OCI-LY7 (cell line): ENCODE measurements around the gene SOX8. TPM values are rescaled to one million over a fixed set of nuclear protein-coding genes. Genes with fewer than 3 reads are reported as not detected.

Source experiments
- BruUV-seq: library from RNA; stranded (reverse); fragments of 400-500 nt; replicated peaks from 2 replicates; lab custom pipeline; 2021; lab: Mats Ljungman, UMichigan
- CTCF ChIA-PET: fragments of 300-600 bp; sonication (Branson Sonifier 250); formaldehyde crosslinking; loops from one replicate; lab custom pipeline; 2022; ENCODE audit warnings: antibody characterized with exemption; ENCODE audit not compliant: unreplicated experiment; lab: Charles Lee
- POLR2A ChIA-PET: fragments of 300-600 bp; sonication (Branson Sonifier 250); formaldehyde crosslinking; loops from one replicate; lab custom pipeline; 2022; ENCODE audit warnings: antibody characterized with exemption; lab: Charles Lee
- DNase-seq: peaks from one replicate; pipeline ENCODE4 v3.0.0-alpha.2; 2015; ENCODE audit warnings: low spot score
- H2AFZ ChIP-seq: fragments of 200-600 bp; sonication (generic), shearing (Covaris generic); 2 replicates; pipeline ENCODE4 v1.6.1; 2014; ENCODE audit warnings: mild to moderate bottlenecking, antibody characterized with exemption, low read length, moderate library complexity
- H3K27ac ChIP-seq: fragments of 200-600 bp; sonication (generic); 2 replicates; pipeline ENCODE4 v1.5.1; 2014; ENCODE audit warnings: mixed run types, low read depth, mild to moderate bottlenecking, moderate library complexity, low read length, inconsistent platforms; ENCODE audit not compliant: poor library complexity, severe bottlenecking
- H3K36me3 ChIP-seq: fragments of 200-600 bp; sonication (generic); 2 replicates; pipeline ENCODE4 v1.6.1; 2014; ENCODE audit warnings: mild to moderate bottlenecking, antibody characterized with exemption, low read length, moderate library complexity, mixed read lengths; ENCODE audit not compliant: insufficient read depth
- H3K4me1 ChIP-seq: fragments of 200-600 bp; sonication (generic); 2 replicates; pipeline ENCODE4 v1.5.1; 2014; ENCODE audit warnings: mild to moderate bottlenecking, low read length; ENCODE audit not compliant: insufficient read depth, poor library complexity, severe bottlenecking
- H3K4me2 ChIP-seq: fragments of 200-600 bp; sonication (generic); 2 replicates; pipeline ENCODE4 v1.6.1; 2014; ENCODE audit warnings: mild to moderate bottlenecking, low read length
- H3K4me3 ChIP-seq: fragments of 200-600 bp; sonication (generic); 2 replicates; pipeline ENCODE4 v1.5.1; 2014; ENCODE audit warnings: mild to moderate bottlenecking, low read depth, low read length; ENCODE audit not compliant: poor library complexity, severe bottlenecking
- H3K79me2 ChIP-seq: fragments of 200-600 bp; sonication (generic); 2 replicates; pipeline ENCODE4 v1.6.1; 2016; ENCODE audit warnings: low read depth, mild to moderate bottlenecking, low read length, moderate library complexity, mixed read lengths; ENCODE audit not compliant: insufficient read depth
- H3K9me2 ChIP-seq: fragments of 200-600 bp; sonication (generic); 2 replicates; pipeline ENCODE4 v1.6.1; 2016; ENCODE audit warnings: mild to moderate bottlenecking, low read length, mixed read lengths; ENCODE audit not compliant: insufficient read depth
- H3K9me3 ChIP-seq: fragments of 200-600 bp; sonication (generic); 2 replicates; pipeline ENCODE4 v1.6.1; 2014; ENCODE audit warnings: mild to moderate bottlenecking, mixed run types, low read length, mixed read lengths
- H4K20me1 ChIP-seq: fragments of 200-600 bp; sonication (generic); 2 replicates; pipeline ENCODE4 v1.6.1; 2014; ENCODE audit warnings: mild to moderate bottlenecking, antibody characterized with exemption, low read length, moderate library complexity, mixed read lengths; ENCODE audit not compliant: insufficient read depth
- EZH2phosphoT487 ChIP-seq: fragments of 200-600 bp; sonication (generic); IDR thresholded peaks from 2 replicates; pipeline ENCODE4 v1.6.1; 2018; ENCODE audit warnings: low read depth, borderline replicate concordance, mild to moderate bottlenecking, mixed run types, antibody characterized with exemption, low read length, moderate library complexity, mixed read lengths
- intact Hi-C: fragments of 100-400 bp; cut with micrococcal nuclease; formaldehyde crosslinking; loops from one replicate; pipeline ENCODE4 v1.10.0; 2022; ENCODE audit not compliant: unreplicated experiment
- total RNA-seq, 2 experiments: library from RNA; depleted of rRNA in 1 of 2; stranded (reverse); fragments of >200 nt in 1 of 2; shearing (Covaris generic) in 1 of 2; gene quantifications; 2 replicates each; pipeline ENCODE4 v1.2.3, GENCODE V29; 2014 to 2022
- TF ChIP-seq, protein P1 (sequence below): fragments of 200-600 bp; sonication (generic); conservative IDR thresholded peaks from 2 replicates; pipeline ENCODE4 v1.5.1; 2014; ENCODE audit warnings: mild to moderate bottlenecking, antibody characterized with exemption, low read length, moderate library complexity, mixed read lengths

Gene SOX8
- total RNA-seq, 2 experiments from 2014 or later, result 0.85 to 2.4 TPM

DNA sequence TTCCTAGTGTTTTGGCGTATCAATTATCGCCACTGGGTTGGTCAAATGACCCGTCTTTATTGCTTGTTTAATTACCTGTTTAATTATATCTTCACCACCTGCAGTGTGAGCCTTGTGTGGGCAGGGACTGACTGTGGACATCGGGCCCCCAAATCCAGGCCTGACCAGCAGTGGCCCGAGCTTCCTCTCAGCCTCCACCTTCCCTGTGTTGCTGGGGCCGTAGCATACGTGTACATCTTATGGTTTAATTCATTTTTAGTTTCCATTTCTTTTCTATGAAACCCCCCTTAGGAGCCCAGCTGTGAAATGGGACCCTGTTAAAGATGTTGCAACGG is 9.6 kb upstream of the SOX8 start:
- H3K4me2 ChIP-seq, result no peak overlapping the region
- no peaks in the 10 kb centered on the region for H4K20me1 ChIP-seq
- no peak for DNase-seq
- POLR2A ChIA-PET, result interaction anchor here (0.9 kb wide), 1 partner anchor 168 kb away, joined by 3 read pairs; no protein-coding TSS in a partner anchor
- no peaks in the 10 kb centered on the region for H3K79me2 ChIP-seq
- H3K27ac ChIP-seq, result no peak overlapping the region
- CTCF ChIA-PET, result no interaction called here
- intact Hi-C loops, result loop anchor here (5.0 kb wide), 1 partner anchor 640 kb away; the partner anchor contains the start of genes CRAMP1 and IFT140
- H3K36me3 ChIP-seq, result no peaks in the 10 kb centered on the region
- H3K4me3 ChIP-seq, result no peak overlapping the region
- H2AFZ ChIP-seq, result no peak overlapping the region
- no peaks in the 10 kb centered on the region for H3K9me3 ChIP-seq
- peaks cover 39% of the 10 kb centered on the region for H3K4me1 ChIP-seq
- no peaks in the 10 kb centered on the region for H3K9me2 ChIP-seq
- TF ChIP-seq, protein P1, sequence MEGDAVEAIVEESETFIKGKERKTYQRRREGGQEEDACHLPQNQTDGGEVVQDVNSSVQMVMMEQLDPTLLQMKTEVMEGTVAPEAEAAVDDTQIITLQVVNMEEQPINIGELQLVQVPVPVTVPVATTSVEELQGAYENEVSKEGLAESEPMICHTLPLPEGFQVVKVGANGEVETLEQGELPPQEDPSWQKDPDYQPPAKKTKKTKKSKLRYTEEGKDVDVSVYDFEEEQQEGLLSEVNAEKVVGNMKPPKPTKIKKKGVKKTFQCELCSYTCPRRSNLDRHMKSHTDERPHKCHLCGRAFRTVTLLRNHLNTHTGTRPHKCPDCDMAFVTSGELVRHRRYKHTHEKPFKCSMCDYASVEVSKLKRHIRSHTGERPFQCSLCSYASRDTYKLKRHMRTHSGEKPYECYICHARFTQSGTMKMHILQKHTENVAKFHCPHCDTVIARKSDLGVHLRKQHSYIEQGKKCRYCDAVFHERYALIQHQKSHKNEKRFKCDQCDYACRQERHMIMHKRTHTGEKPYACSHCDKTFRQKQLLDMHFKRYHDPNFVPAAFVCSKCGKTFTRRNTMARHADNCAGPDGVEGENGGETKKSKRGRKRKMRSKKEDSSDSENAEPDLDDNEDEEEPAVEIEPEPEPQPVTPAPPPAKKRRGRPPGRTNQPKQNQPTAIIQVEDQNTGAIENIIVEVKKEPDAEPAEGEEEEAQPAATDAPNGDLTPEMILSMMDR, result no peak
- TF ChIP-seq EZH2phosphoT487, result no peak
- BruUV-seq, result no TSS peak

DNA sequence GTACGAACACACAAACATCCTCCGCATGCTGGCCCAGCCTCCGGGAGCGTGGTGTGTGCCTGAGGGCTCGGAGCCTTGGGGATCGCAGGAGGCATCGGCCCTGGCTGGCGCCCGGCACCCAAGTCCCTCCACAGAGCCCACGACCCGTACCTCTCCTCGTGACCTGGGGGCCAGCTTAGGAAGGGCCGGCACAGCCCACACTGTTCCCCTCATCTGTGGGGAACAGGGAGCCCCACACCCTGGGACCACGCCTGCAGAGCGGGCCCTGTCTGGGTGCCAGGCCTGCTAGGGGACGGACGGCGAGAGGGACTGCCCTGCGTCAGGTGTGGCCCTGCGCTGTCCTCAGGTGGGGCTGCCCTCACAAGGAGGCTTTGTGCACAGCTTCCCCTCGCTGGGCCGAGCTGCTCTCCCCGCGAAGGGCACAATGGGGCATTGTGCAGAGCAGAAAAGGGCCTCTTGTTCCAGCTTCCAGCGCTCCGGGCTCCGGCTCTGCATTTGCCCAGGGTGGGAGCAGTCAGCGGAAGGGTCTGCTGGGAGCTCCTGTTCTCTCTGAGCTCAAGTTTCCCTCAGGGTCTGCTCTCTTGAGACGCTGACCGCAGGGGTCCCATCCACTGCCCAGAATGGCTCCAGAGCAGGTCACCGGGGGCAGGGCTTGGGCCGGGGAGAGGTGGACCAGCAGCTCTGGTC is 9.1 kb upstream of the SOX8 start:
- no peak for DNase-seq
- H3K4me2 ChIP-seq, result no peak overlapping the region
- H4K20me1 ChIP-seq, result no peaks in the 10 kb centered on the region
- no peak overlapping the region for H2AFZ ChIP-seq
- no peaks in the 10 kb centered on the region for H3K79me2 ChIP-seq
- no peaks in the 10 kb centered on the region for H3K36me3 ChIP-seq
- no peaks in the 10 kb centered on the region for H3K9me3 ChIP-seq
- no peaks in the 10 kb centered on the region for H3K9me2 ChIP-seq
- no peak overlapping the region for H3K27ac ChIP-seq
- ChIA-PET CTCF (no interaction called here), POLR2A (interaction anchor here (0.9 kb wide), 1 partner anchor 169 kb away, joined by 3 read pairs; no protein-coding TSS in a partner anchor)
- intact Hi-C loops, result loop anchor here (5.0 kb wide), 1 partner anchor 640 kb away; the partner anchor contains the start of genes CRAMP1 and IFT140
- no TSS peak for BruUV-seq
- H3K4me3 ChIP-seq, result no peak overlapping the region
- peaks cover 39% of the 10 kb centered on the region for H3K4me1 ChIP-seq
- TF ChIP-seq, protein P1, result no peak
- no peak for TF ChIP-seq EZH2phosphoT487

- Histone ChIP-seq H3K4me3 (no peak overlapping the region), H3K9me2 (no peaks in the 10 kb centered on the region), H3K79me2 (no peaks in the 10 kb centered on the region), H3K4me2 (peak overlapping the region; percentile 61), H3K27ac (peak overlapping the region; percentile 89), H2AFZ (no peak overlapping the region; the same call in 1 of the 2 replicates), H3K4me1 (peaks cover 42% of the 10 kb centered on the region), H3K9me3 (no peaks in the 10 kb centered on the region), H3K36me3 (no peaks in the 10 kb centered on the region), H4K20me1 (no peaks in the 10 kb centered on the region)
- POLR2A ChIA-PET, result interaction anchor here (0.6 kb wide), 1 partner anchor 10 kb away, joined by 3 read pairs; no protein-coding TSS in a partner anchor
- intact Hi-C loops, result loop anchor here (5.0 kb wide), 1 partner anchor 639 kb away; the partner anchor contains the start of genes CRAMP1 and IFT140
- TF ChIP-seq, protein P1, result no peak
- TF ChIP-seq EZH2phosphoT487, result no peak
- CTCF ChIA-PET, result interaction anchor here (0.6 kb wide), 1 partner anchor 390 kb away, joined by 3 read pairs; no protein-coding TSS in a partner anchor
- DNase-seq, result no peak
- no TSS peak for BruUV-seq
Measured at GRCh38 chr16:973366-973765, 8.2 kb upstream of the SOX8 start.
